GF-D8 (cell line): ENCODE results near the gene RAPGEFL1.
"Not testable (repeated sequence)": the region's sequence is repeated elsewhere in the genome, so short reads cannot be mapped to it uniquely, and the experiment has no call there.

ENCODE experiments used
- DNase-seq: peaks from one replicate; lab custom pipeline; 2025; lab: John Stamatoyannopoulos, UW

RAPGEFL1 gene, protein sequence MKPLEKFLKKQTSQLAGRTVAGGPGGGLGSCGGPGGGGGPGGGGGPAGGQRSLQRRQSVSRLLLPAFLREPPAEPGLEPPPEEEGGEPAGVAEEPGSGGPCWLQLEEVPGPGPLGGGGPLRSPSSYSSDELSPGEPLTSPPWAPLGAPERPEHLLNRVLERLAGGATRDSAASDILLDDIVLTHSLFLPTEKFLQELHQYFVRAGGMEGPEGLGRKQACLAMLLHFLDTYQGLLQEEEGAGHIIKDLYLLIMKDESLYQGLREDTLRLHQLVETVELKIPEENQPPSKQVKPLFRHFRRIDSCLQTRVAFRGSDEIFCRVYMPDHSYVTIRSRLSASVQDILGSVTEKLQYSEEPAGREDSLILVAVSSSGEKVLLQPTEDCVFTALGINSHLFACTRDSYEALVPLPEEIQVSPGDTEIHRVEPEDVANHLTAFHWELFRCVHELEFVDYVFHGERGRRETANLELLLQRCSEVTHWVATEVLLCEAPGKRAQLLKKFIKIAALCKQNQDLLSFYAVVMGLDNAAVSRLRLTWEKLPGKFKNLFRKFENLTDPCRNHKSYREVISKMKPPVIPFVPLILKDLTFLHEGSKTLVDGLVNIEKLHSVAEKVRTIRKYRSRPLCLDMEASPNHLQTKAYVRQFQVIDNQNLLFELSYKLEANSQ

DNA sequence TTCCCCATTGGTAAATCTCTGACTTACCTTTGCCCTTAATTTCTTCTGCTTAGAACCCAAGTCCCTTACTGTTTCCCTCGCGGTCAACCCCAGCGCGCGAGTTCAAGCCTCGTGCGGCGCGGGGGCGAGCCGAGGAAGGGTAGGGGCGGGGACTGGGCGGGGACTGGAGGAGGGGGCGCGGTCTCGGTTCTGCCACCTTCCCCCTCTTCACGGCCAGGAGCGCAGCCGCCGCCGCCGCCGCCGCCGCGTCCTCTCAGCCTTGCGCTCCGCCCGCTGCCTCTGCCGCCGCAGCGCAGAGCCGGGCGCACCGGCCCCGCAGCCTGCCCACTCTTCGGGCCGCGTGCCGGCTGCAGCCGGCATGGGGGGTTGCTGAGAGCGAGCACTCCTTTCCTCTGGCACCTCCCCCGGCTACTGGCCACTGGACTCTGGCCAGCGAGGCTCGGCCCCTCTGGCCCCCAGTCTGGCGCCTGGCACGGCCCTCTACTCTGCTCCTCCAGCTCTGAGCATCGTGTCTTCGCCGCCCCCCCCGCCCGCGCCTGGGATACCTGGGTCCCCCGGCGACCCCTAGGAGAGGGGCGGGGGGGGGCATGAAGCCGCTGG, at the start of gene RAPGEFL1:
RAPGEFL1 (plus strand) TSS at position 196 of the 600 bp plus-strand sequence; CDS start at position 588, 392 bp downstream.
- DNase-seq = no peak

DNA sequence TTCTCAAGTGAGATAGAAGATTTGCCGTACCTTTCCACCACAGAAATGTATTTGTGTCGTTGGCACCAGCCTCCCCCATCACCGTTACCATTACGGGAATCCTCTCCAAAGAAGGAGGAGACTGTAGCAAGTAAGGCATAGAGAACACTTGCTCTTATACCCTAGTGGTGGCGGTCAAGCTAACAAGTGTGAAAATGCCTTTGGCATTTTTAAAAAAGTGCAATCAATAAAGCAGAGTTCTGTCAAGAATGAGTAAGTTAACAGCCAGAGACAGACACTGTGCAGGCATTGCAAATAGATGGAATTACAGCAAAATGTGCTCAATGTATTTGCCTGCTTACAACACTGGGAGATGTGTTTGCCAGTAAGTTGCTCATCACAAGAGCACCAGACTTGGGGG, 47.8 kb upstream of the RAPGEFL1 start:
- no peak for DNase-seq

DNA sequence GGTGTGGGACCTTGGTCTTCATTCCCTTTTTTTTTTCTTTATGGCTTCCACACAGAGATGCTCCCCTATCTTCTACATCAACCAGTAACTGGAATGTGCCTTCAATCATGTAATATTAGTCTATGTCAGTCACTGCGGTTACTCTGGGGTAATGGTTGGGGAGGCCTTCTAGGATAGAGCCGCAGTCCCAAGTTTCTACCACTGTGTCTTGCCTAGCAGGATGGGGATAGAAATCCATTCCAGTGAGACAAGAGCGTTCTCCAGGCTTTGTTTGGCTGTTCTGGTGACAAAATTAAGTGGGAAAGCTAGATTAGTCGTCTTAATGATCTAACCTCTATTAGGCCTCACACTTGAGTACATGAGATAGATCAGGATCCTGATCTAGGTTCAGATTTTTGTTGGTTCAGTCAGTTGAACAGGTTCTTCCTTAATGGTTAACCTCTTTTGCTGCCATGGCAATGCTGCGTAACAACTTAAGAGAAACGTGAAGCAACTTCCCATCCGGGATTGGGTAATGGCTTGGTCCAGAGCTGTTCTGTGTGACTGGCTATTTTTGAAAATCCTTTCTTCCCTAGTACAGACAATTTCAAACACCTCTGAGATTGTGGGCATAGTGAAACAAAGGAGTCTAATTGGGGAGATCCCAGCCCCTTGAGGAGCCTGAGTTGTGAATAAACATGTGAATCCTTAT, 46.8 kb upstream of the RAPGEFL1 start:
- peak; percentile 91 for DNase-seq

DNA sequence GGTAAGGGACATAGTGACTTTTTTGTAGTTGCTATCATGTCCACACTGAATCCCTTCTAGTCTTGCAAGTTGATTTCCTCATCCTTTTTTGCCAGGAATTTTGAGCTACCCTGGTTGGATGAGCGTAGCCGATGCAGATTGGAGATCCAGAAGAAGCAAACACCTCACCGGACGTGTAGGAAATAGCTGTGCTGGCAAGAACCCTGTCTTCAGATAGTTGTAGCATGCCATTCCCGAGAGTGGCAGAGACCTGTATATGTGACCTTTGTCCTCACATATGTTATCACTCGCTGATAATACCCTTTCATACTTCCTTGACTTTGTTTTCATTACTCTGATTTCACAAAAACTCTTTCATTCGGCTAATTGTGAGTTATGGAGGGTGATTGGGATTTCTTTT, 43.1 kb upstream of the RAPGEFL1 start:
- no peak for DNase-seq

DNA sequence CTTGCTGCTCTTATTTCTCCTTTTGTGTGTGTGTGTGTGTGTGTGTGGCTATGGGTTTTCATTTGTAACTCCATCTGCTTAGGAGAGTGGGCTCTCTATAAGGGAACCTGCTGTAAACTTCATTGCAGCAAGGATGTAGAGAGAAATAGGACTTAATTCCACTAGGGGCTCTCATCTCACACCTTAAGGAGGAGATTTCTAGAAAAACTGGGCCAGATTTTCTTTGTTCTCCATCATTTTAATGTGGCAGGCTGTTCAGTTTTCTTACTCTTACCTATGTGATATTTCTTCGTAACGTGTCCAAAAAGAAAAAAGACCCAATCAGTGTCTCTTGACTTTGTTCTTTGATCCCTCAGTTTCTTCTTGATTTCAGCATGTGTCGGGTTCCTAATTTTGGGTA, 41.5 kb upstream of the RAPGEFL1 start:
- no peak for DNase-seq

DNA sequence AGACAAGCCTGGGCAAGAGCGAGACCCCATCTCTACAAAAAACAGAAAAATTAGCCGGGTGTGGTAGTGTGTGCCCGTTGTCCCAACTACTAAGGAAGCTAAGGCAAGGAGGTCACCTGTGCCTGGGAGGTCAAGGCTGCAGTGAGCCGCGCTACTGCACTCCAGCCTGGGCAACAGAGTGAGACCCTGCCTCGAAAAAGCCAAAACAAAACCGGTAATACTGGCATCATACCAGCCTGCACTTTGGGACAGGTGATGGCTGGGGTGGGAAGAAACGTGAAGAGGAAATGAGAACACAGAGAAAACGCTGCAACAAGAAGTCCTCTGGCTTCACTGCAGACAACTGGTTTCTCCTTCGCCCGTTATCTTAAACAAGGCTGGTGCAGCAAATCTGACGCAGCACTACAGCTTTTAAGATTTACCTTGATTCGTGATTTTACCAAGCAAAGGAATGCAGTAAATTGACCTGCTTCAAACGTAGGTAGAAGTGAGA, 37.7 kb upstream of the RAPGEFL1 start:
- no peak for DNase-seq

DNA sequence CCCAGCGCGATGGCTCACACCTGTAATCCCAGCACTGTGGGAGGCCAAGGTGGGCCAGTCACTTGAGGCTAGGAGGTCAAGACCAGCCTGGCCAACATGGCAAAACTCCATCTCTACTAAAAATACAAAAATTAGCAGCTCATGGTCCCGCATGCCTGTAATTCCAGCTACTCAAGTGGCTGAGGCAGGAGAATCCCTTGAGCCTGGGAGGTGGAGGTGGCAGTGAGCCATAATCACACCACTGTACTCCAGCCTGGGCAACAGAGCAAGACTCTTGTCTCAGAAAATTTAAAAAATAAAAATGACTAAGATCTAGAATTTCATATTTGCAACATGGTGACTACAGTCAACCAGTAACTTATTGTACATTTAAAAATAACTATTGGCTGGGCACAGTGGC, 34.1 kb upstream of the RAPGEFL1 start:
- not testable (repeated sequence) for DNase-seq

DNA sequence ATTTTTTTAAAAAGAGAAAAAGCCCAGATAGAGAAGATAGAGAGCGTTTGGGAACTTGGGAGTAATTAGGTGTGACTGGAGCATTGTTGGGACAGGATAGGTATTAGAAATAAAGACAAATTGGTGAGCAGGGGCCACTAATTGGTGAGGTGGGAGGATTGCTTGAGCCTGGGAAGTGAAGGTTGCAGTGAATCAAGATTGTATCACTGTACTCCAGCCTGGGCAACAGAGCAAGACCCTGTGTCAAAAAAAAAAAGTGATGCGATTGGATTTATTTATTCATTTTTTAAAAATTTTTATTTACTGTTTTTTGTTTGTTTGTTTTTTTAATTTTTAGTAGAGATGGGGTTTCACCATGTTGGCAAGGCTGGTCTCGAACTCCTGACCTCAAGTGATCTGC, 31.8 kb upstream of the RAPGEFL1 start:
- DNase-seq = no peak

DNA sequence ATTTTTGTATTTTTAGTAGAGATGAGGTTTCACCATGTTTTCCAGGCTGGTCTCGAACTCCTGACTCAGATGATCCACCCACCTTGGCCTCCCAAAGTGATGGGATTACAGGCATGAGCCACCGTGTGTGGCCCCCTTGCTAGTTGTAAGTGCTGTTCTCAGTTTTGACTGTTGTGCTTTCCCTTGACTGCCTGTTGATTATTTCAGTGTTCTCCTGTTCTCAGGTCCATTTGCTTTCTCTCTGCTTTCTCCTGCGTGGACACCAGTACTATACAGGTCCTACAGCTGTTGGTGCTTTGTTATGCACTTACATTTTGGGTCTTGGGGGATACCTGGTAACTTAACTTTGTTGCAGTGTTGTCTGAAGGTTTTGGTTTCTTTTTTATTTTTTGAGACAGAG, 28.7 kb upstream of the RAPGEFL1 start:
- no peak for DNase-seq

DNA sequence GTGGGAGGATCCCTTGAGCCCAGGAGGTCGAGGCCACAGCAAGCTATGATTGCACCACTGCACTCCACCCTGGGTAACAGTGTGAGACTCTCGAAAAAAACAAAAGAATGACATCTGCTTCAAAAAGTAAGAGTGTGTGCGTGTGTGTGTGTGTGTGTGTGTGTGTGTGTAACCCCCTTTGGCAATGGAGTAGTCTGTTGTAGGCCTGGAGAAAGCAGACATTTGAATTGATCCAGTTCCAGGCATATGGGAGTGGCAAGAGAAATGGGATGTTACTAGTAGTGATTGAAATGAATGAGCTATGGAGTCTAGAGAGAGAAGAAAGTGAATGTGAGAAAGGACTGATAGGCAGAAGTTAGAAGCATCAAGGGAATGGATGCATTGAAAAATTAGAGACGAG, 27.0 kb upstream of the RAPGEFL1 start:
- no peak for DNase-seq

DNA sequence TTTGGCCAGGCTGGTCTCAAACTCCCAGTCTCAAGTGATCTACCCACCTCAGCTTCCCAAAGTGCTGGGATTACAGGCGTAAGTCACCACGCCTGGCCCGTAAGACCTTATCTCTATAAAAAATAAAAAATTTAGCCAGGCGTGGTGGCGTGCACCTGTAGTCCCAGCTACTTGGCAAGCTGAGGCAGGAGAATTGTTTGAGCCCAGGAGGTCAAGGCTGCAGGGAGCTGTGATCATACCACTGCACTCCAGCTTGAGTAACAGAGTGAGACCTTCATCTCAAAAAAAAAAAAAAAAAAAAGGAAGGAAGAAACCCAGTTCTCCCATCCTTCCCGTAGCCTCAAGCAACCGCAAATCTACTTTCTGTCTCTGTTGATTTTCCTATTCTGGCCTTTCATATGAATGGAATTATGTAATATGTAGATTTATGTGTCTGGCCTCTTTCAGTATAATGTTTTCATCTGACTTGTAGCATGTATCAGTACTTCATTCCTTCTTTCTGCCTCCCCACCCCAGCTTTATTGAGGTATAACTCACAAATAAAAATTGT, 25.8 kb upstream of the RAPGEFL1 start:
- peak; percentile 32 for DNase-seq

DNA sequence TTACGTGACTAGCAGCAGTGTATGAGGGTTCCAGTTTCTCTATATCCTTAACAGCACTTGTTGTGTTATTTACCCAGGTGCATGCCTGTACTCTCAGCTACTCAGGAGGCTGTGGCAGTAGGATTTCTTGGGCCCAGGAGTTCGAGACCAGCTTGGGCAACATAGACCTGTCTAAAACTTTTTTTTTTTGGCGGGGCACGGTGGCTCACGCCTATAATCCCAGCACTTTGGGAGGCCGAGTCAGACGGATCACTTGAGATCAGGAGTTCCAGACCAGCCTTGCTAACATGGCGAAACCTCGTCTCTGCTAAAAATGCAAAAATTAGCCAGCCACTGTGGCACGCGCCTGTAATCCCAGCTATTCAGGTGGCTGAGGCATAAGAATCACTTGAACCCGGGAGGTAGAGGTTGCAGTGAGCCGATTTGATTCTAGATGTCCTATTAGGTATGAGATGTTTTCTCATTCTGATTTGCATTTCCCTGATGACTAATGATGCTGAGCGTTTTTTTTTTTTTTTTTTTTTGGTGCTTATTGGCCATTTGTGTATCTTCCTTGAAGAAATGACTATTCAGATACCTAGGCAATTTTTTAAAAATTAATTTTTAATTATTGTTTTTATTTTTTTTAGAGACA, 23.6 kb upstream of the RAPGEFL1 start:
- no peak for DNase-seq

DNA sequence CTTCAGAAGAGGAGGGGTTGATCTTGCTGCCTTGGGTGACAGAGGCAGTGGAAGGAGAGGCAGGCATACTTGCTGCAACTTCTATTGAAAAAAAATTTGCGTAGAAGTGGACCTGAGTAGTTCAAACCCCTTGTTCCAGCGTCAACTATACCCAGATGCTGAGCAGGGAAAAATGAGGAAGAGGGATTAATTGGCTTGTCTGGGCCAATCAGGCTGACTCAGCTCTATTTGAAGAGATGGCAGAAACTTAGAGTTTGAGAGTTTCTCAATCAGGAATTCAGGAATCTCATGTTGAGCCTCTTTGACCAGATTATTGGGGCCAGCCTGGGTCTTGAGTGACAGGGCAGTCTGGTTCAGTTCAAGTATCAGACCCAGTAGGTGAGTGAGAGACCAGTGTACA, 19.3 kb upstream of the RAPGEFL1 start:
- peak; percentile 2 for DNase-seq

DNA sequence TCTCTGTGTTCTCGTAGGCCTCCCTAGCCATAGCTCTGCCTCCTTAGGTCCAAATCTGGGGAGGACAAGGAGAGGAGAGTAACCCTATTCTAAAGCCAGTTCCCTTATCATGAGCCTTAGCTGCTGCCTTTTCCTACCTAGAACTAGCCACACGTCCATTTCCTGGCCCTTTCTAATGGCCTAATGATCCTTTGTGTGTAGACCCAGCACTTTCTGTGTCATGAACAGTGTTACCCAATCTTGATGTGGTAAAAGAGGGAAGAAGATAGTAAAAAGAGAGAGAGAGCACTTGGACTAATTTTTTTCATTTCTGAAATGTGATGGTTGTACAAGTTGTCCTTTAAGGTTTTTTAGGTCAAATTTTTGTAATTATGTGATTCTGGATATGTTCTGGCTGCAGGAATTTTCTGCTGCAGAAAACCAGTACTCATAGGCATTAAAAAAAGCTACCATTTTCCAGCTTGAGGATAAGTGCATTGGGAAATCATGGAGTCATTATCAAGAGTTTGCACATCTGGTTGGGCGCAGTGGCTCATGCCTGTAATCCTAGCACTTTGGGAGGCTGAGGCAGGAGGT, 18.7 kb upstream of the RAPGEFL1 start:
- DNase-seq = peak; percentile 52

DNA sequence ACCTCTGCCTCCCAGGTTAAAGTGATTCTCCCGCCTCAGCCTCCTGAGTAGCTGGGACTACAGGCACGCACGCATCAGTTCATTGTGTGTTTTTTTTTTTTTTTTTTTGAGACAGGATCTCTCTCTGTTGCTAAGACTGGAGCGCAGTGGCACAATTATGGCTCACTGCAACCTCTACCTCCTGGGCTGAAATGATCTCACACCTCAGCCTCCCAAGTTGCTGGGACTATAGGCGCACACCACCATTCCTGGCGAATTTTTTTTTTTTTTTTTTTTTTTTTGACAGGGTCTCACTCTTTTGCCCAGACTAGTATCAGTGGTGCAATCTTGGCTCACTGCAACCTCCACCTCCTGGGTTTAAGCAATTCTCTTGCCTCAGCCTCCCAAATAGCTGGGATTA, 17.8 kb upstream of the RAPGEFL1 start:
- DNase-seq = no peak

DNA sequence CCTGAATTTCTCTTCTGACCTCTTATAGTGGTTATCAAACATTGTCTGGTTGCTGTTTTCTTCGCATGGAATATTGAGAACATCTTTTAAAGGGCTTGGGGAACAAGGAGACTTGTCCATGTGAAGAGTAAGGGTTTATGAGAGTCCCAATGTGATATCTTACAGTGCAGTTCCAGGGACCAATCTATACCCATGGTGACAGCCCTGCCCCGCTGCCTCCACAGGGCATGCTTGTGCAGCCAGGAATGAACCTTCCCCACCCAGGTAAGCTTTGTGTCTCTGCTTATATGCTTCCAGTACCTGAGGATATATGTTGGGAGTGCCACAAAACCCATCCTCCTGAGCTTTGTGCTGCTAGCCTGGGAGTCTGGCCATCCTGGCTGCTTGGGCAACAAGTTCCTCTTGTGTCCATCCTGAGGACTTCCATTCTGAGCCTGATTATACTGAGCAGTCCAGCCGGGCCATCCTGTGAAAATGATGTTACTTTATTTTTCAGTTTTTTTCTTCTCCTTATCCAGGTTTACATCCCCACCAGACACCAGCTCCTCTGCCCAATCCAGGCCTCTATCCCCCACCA, 9.5 kb upstream of the RAPGEFL1 start:
- no peak for DNase-seq

DNA sequence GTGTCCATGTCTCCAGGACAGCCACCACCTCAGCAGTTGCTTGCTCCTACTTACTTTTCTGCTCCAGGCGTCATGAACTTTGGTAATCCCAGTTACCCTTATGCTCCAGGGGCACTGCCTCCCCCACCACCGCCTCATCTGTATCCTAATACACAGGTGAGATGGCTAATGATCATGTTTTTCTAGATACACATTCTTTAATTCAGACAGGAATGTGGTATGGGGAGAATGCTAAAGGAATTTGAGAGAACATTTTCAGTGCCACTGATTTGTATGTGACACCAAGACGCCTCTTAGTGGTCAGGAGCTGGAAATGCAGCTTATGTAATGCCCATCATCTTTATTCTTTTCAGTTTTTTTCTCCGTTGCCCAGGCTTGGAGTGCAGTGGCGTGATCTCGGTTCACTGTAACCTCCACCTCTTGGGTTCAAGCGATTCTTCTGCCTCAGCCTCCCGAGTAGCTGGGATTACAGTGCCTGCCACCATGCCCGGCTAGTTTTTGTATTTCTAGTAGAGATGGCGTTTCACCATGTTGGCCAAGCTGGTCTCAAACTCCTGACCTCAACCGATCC, 8.9 kb upstream of the RAPGEFL1 start:
- DNase-seq = peak; percentile 25

DNA sequence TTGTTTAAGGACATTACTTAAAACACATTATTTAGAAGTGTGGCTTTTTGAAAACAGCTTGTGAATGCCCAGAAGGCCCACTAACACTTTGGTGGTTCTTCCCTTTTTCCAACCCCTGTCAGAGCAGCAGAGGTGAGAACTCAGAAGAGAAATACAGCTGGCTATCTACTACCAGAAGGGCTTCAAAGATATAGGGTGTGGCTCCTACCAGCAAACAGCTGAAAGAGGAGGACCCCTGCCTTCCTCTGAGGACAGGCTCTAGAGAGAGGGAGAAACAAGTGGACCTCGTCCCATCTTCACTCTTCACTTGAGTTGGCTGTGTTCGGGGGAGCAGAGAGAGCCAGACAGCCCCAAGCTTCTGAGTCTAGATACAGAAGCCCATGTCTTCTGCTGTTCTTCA, 6.9 kb upstream of the RAPGEFL1 start:
- DNase-seq = no peak

DNA sequence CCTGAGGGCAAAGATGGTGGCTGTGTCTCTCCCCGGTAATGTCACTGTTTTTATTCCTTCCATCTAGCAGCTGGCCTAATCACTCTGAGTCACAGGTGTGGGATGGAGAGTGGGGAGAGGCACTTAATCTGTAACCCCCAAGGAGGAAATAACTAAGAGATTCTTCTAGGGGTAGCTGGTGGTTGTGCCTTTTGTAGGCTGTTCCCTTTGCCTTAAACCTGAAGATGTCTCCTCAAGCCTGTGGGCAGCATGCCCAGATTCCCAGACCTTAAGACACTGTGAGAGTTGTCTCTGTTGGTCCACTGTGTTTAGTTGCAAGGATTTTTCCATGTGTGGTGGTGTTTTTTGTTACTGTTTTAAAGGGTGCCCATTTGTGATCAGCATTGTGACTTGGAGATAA, 5.5 kb upstream of the RAPGEFL1 start:
- DNase-seq = no peak

DNA sequence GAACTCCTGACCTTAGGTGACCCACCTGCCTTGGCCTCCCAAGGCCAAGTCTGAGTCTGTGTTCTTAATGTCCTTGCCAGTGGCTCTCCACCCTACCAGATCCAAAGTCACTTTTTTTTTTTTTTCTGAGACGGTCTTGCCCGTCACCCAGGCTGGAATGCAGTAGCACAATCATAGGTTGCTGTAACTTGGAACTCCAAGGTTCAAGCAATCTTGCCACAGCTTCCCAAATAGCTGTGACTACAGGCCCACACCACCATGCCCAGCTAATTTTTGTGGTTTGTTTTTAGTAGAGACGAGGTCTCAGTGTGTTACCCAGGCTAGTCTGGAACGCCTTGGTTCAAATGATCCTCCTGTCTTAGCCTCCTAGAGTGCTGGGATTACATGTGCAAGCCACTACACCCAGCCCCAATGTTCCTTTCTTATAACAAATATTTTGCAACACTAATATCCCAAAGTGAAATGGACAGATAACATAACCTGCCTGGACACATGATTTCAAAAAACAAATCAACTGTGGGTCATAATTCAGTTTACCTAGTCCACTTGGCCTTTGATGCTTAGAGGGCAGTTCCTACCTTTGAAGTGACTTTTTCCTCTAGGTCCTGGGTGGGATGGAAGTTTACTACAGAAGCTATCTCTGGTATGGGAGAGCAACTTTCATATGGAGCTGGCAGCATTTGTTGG, 4.0 kb upstream of the RAPGEFL1 start:
- no peak for DNase-seq
